Kidney (tissue), 14 donors: ENCODE results near the gene CABP5. TPM values are rescaled to one million over a fixed set of nuclear protein-coding genes. Genes with fewer than 3 reads are reported as not detected.
"Not testable (repeated sequence)": the region's sequence is repeated elsewhere in the genome, so short reads cannot be mapped to it uniquely, and the experiment has no call there.

Experiments
- DNase-seq, 5 donors: peaks; one replicate each; pipeline ENCODE4 v3.0.0-alpha.2; 2013 to 2020
- FAIRE-seq: peaks from 2 replicates; lab custom pipeline; 2012; peaks lifted over from hg19 to GRCh38; lab: Jason Lieb, UNC
- H3K27ac ChIP-seq, 2 donors: one replicate each; pipeline ENCODE4 v1.7.0; 2013; ENCODE audit warnings: low read depth in 2 of 2, low read length in 2 of 2, inconsistent platforms in 1 of 2
- H3K27me3 ChIP-seq: one replicate; pipeline ENCODE4 v1.7.1; 2013; ENCODE audit warnings: low read length, inconsistent platforms; ENCODE audit not compliant: control insufficient read depth, insufficient read depth
- H3K36me3 ChIP-seq, 3 donors: one replicate each; pipeline versions ENCODE4 v1.7.0 to v1.7.1; 2013; ENCODE audit warnings: low read length in 3 of 3, control low read depth in 1 of 3, inconsistent platforms in 1 of 3; ENCODE audit not compliant: insufficient read depth in 3 of 3, control insufficient read depth in 2 of 3
- H3K4me1 ChIP-seq, 3 donors: one replicate each; pipeline versions ENCODE4 v1.7.0 to v1.7.1; 2013; ENCODE audit warnings: low read length in 3 of 3, inconsistent platforms in 1 of 3, low read depth in 1 of 3; ENCODE audit not compliant: control insufficient read depth in 2 of 3, insufficient read depth in 2 of 3
- H3K4me3 ChIP-seq, 3 donors: one replicate each; pipeline versions ENCODE4 v1.7.0 to v1.8.1; 2013; ENCODE audit warnings: low read length in 3 of 3, control low read depth in 1 of 3, inconsistent platforms in 1 of 3
- H3K9ac ChIP-seq, 3 donors: one replicate each; pipeline versions ENCODE4 v1.7.0 to v1.7.1; 2013; ENCODE audit warnings: low read length in 3 of 3, control low read depth in 1 of 3, inconsistent platforms in 1 of 3
- H3K9me3 ChIP-seq, 3 donors: one replicate each; pipeline versions ENCODE4 v1.7.0 to v1.7.1; 2013; ENCODE audit warnings: low read length in 3 of 3, control low read depth in 1 of 3, inconsistent platforms in 1 of 3; ENCODE audit not compliant: control insufficient read depth in 2 of 3, insufficient read depth in 1 of 3
- CTCF ChIP-seq: IDR thresholded peaks from 3 replicates; pipeline ENCODE4 v1.5.1; 2012; ENCODE audit warnings: mild to moderate bottlenecking, moderate library complexity, borderline replicate concordance; ENCODE audit not compliant: insufficient read depth; ENCODE audit errors: extremely low read depth
- intact Hi-C: fragments of 100-400 bp; cut with DNase I; formaldehyde crosslinking; loops from one replicate; pipeline ENCODE4 v1.11.1; 2022
- polyA plus RNA-seq: library from polyadenylated mRNA; stranded (reverse); fragments of 350-450 nt; fragmentation: Illumina TruSeq; extraction: RNeasy Lipid Tissue Mini Kit (QIAGEN cat#74804); gene quantifications from one replicate; pipeline ENCODE4 v1.2.3, GENCODE V29; 2014; ENCODE audit warnings: low read depth, low replicate concordance; ENCODE audit not compliant: insufficient read depth
- total RNA-seq: library from RNA; stranded (reverse); fragmentation: NEBNext Ultra II Directional; extraction: Animal tissue kit (Norgen Biotek cat#: 25700); gene quantifications from one replicate; pipeline ENCODE4 v1.2.1, GENCODE V29; 2021
- donor health status: control.
- donor health status: control.
- donor health status: control.
- donor health status: control.
- donor health status: control.
- donor health status: DM: yes; HTN: yes; CAD: no.
- donor health status: Normal renal cell carcinoma (clear cell type).

The CABP5 gene
- total and polyA plus RNA-seq, 2 donors from 2014 or later: not detected

GRCh38 chr19:48085904-48086864 lies 42.3 kb upstream of the CABP5 start:
- Histone ChIP-seq H3K4me1 (no peaks in the 10 kb centered on the region), H3K9me3 (peaks cover 0 to 3% (median 0%) of the 10 kb centered on the region in 3 donors), H3K9ac (no peak overlapping the region), H3K27ac (no peak overlapping the region), H3K36me3 (no peaks in the 10 kb centered on the region), H3K27me3 (no peaks in the 10 kb centered on the region), H3K4me3 (no peak overlapping the region)
- FAIRE-seq (no peak), DNase-seq (no peak)
- intact Hi-C loops: no loop called here
- TF ChIP-seq CTCF: no peak

- intact Hi-C loops: no loop called here
- Histone ChIP-seq H3K4me3 (no peak overlapping the region), H3K9me3 (peaks cover 0 to 3% (median 0%) of the 10 kb centered on the region in 3 donors), H3K27me3 (no peaks in the 10 kb centered on the region), H3K27ac (no peak overlapping the region), H3K4me1 (no peaks in the 10 kb centered on the region), H3K36me3 (no peaks in the 10 kb centered on the region), H3K9ac (no peak overlapping the region)
- FAIRE-seq: no peak
- no peak for TF ChIP-seq CTCF
- no peak for DNase-seq
These were observed 41.2 kb upstream of the CABP5 start for GRCh38 chr19:48085076-48085475.

GRCh38 chr19:48081106-48081505 lies 37.2 kb upstream of the CABP5 start:
- intact Hi-C loops: no loop called here
- Histone ChIP-seq H3K4me3 (no peak overlapping the region), H3K4me1 (no peaks in the 10 kb centered on the region), H3K27ac (no peak overlapping the region), H3K36me3 (peaks cover 0 to 2% (median 0%) of the 10 kb centered on the region in 3 donors), H3K9ac (no peak overlapping the region), H3K27me3 (no peaks in the 10 kb centered on the region), H3K9me3 (peaks cover 0 to 3% (median 0%) of the 10 kb centered on the region in 3 donors)
- DNase-seq (no peak), FAIRE-seq (no peak)
- TF ChIP-seq CTCF: no peak

- H3K4me1 ChIP-seq, FAIRE-seq, H3K27me3 ChIP-seq, H3K4me3 ChIP-seq, H3K9ac ChIP-seq, intact Hi-C loops, H3K36me3 ChIP-seq, H3K27ac ChIP-seq, DNase-seq, H3K9me3 ChIP-seq: not testable (repeated sequence)
These were observed 26.4 kb upstream of the CABP5 start for GRCh38 chr19:48070177-48070769.
